ENCODE data around the gene TAF11L11.
"Not testable (repeated sequence)": the region's sequence is repeated elsewhere in the genome, so short reads cannot be mapped to it uniquely, and the experiment has no call there.

TAF11L11 gene
- total RNA-seq: 0 to 0.06 (median 0) reads per million in 18 experiments

- not testable (repeated sequence) for DNase-seq
Observed at GRCh38 chr5:17603880-17604279, at the start of gene TAF11L11. TAF11L11 (plus strand) TSS chr5:17604183.

- not testable (repeated sequence) for DNase-seq
Observed at GRCh38 chr5:17585658-17586057, 18.3 kb upstream of the TAF11L11 start, which contains the start of gene TAF11L7. TAF11L7 (minus strand) TSS chr5:17585758.

GRCh38 chr5:17590860-17591259 lies 13.1 kb upstream of the TAF11L11 start, which contains the start of gene TAF11L8:
TAF11L8 (minus strand) TSS chr5:17590960.
- DNase-seq: not testable (repeated sequence)

GRCh38 chr5:17594255-17594654 lies 9.7 kb upstream of the TAF11L11 start, which contains the start of gene TAF11L9:
TAF11L9 (minus strand) TSS chr5:17594394.
- not testable (repeated sequence) for DNase-seq

GRCh38 chr5:17597728-17598127 lies 6.3 kb upstream of the TAF11L11 start, which contains the start of gene TAF11L10:
TAF11L10 (minus strand) TSS chr5:17597828.
- not testable (repeated sequence) for DNase-seq

- no peak for DNase-seq
Observed at GRCh38 chr5:17604951-17605350, 968 bp downstream of the TAF11L11 start.

GRCh38 chr5:17607461-17607860 lies 3.5 kb downstream of the TAF11L11 start:
- DNase-seq: not testable (repeated sequence)

- DNase-seq: not testable (repeated sequence)
Observed at GRCh38 chr5:17610092-17610491, 6.1 kb downstream of the TAF11L11 start, which contains the start of gene TAF11L12. TAF11L12 (plus strand) TSS chr5:17610392.

- no peak for DNase-seq
Observed at GRCh38 chr5:17614872-17615605, 11.1 kb downstream of the TAF11L11 start.

- DNase-seq: no peak
Observed at GRCh38 chr5:17619354-17619753, 15.4 kb downstream of the TAF11L11 start.

GRCh38 chr5:17620627-17621026 lies 16.6 kb downstream of the TAF11L11 start:
- DNase-seq: no peak

GRCh38 chr5:17625686-17626085 lies 21.7 kb downstream of the TAF11L11 start:
- DNase-seq: no peak

- DNase-seq: not testable (repeated sequence)
Observed at GRCh38 chr5:17631788-17632187, 27.8 kb downstream of the TAF11L11 start, which contains the start of gene TAF11L13. TAF11L13 (plus strand) TSS chr5:17632088.

- no peak for DNase-seq
Observed at GRCh38 chr5:17634160-17634559, 30.2 kb downstream of the TAF11L11 start, which contains the start of gene TAF11L14. TAF11L14 (plus strand) TSS chr5:17634460.

GRCh38 chr5:17649232-17649631 lies 45.2 kb downstream of the TAF11L11 start:
- not testable (repeated sequence) for DNase-seq

GRCh38 chr5:17655201-17655759 lies 51.3 kb downstream of the TAF11L11 start:
- DNase-seq: not testable (repeated sequence)

Measured in inflammatory macrophage (primary cell).